IPS-11a (cell line): ENCODE measurements around the gene SPATA2L.

Experiments
- H3K4me3 ChIP-seq: one replicate; pipeline ENCODE4 v1.5.1; 2013; ENCODE audit warnings: low read depth, low read length, control low read depth

The SPATA2L gene

DNA sequence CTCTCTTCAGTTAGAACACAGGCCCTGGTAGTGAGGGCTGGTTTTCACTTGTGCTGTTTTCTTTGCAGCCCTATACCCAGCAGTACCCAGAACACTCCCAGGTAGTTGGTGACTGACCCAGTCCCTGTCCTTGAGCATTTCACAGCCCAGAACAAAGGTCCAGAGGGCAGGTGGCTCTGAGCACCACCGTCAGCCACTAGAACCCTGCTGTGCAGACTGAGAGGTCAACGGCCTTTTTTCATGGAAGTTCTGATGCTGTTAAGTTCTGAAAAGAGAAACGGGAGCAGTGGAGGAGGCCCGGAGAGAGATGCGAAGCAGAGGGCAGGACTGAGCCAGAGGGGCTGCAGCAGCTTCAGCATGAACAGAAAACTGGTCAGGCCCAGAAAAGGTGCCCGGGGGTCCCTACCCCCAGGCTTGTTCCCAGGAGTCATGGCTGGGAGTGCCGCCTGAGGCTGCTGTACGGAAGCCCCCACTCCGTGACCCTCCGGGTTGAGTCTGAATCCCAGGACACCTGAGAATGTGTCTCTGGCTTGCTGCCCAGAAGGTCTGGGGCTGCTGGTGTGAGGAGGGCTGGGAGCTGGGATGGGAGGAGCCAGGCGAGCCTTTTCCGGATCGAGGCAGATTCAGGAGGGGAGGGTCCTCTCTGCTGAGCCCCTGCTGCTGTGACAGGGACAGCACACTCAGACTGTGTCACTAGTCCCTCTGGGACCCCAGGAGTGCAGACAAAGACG is 28.5 kb upstream of the SPATA2L start:
- H3K4me3 ChIP-seq, result no peak overlapping the region

DNA sequence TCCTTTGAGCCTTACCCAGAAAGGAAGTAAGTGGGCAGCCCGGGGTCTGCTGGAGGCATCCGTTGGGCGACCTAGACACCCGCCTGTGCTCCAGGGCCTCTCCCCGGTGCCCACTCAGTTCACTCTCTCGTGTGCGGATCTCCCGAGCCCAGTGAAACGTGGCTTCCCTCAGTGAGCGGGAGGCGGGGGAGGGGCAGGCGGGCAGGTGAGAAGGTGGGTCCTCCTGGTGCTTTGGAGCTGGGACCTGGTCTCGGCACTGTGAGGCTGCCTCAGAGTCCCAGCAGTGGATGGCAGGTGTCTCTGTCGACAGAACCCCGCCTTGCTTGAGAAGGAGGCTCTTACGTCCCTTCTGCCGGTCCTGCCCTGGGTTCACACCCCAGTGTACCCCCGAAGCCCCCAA is 27.8 kb upstream of the SPATA2L start:
- no peak overlapping the region for H3K4me3 ChIP-seq

DNA sequence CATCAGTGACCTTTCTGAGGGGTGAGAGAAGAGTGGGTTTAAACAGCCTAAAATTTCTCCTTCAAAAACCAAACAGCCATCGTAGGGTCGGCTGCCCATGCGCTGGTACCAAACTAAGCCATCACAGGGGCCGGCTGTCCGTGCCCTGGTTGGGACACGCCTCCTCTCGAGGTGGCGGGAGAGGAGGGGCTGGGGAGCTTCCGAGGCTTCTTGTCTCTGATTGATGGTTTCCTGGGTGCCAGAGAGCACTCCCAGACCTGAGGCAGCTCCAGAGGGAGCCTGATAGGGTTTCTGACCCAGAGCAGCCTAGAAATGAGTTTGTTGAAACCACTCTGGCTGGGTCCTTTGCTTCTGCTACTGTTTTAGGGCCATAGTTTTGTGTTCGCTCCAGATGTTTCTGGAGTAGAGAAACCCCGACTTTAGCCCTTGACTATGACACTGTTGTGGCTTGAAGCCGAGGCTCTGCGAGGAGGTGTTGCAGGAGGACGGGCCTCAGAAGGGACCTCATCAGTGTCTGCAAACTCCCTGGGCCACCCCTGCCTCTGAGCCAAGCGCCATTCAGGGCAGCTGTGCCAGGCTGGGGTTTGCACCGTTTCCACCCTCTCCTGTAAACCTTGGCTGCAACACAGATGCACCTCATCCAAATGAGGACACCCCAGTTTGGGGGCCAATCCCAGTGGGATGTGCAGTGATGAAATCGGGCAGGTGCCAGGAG is 26.1 kb upstream of the SPATA2L start:
- H3K4me3 ChIP-seq, result no peak overlapping the region

DNA sequence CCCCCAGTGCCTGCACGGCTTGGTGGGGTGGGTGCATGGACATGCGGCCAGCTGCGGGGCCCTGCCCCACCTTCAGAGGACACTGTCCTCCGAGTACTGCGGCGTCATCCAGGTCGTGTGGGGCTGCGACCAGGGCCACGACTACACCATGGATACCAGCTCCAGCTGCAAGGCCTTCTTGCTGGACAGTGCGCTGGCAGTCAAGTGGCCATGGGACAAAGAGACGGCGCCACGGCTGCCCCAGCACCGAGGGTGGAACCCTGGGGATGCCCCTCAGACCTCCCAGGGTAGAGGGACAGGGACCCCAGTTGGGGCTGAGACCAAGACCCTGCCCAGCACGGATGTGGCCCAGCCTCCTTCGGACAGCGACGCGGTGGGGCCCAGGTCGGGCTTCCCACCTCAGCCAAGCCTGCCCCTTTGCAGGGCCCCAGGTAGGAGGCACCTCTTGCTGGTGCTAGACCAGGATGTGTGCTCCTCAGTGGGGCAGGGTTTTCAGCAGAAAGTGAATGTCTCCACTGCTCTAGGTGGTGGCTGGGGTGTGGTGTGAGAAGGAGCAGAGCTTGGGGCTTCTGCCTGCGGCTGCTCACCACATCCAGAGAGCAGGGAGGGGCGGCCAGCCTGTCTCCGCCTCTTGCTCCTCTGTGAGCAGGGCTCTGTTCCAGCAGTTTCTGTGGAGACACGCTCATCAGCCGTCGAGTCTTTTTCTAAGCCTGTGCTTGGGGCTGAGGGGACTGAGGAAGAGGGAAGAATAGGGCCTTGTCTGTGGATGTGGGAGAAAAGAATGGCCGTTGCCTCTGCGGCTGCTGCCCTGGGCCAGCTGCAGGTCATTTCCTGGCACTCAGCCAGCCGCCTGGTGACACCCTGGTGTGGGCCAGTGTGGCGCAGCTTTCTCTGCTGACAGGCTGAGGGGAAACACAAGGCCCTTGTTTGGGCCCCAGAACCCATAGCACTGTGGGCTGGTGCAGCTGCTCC is 22.1 kb upstream of the SPATA2L start:
- no peak overlapping the region for H3K4me3 ChIP-seq

DNA sequence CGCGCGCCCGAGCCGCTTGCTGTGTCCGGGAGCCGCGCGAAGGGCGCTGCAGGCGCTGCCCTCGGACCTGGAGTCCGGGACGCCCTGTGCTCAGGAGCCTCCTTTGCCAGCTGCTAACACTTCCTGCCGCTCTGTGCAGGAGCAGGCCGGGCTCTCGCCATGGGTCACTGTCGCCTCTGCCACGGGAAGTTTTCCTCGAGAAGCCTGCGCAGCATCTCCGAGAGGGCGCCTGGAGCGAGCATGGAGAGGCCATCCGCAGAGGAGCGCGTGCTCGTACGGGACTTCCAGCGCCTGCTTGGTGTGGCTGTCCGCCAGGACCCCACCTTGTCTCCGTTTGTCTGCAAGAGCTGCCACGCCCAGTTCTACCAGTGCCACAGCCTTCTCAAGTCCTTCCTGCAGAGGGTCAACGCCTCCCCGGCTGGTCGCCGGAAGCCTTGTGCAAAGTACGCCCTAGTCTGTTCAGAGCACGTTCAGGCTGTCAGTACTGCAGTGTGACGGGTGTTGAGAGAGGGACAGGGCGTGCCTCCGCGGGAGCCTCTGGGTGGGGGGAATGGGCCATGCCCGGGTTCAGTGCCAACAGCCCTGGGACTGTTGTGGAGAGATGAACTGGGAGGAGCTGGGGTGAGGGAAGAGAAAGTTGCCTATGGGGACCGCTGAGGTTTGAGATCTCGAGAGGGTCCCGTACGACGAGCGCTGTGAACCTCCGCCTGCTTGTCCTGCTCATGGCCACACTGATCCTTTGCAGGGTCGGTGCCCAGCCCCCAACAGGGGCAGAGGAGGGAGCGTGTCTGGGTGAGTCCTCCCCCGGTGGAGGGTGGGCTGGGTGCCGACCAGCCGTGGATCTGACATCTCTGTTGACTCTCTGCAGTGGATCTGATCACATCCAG is 21.1 kb upstream of the SPATA2L start:
- H3K4me3 ChIP-seq, result peak overlapping the region; percentile 42

DNA sequence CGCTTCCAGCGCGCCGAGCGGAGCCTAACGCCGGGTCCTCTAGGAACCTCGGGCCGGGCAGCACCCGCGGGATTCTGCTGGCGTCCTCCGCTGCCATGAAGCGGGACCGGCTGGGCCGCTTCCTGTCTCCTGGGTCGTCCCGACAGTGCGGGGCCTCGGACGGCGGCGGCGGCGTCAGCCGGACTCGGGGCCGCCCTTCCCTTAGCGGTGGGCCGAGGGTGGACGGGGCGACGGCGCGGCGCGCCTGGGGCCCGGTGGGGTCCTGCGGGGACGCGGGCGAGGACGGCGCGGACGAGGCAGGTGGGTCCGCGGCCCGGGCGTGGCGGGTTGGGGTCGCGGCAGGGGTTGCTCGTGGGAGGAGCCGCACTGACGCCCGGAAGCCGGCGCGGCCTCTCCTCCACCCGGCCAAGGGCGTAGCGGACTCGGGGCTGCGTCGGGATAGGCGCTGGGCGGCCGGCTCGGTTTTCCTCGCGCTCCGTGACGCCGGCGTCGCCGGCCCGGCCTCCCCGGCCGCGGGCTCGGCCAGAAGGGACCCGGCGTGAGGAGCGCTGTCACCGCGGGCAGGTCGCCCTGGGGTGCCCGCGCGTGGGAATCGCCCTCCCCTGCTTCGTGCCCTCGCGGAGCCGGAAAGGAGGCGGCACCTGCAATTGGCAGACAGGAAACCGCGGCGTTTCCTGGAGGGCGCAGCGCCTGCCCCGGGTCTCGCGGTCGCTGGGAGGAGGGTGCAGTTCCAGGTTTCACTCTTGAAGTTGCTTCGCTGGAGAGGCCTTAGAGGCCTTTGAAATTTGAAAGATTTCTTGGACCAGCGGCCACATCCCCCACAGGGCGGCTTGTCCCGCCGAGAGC is 20.3 kb upstream of the SPATA2L start:
- H3K4me3 ChIP-seq, result peak overlapping the region; percentile 42

DNA sequence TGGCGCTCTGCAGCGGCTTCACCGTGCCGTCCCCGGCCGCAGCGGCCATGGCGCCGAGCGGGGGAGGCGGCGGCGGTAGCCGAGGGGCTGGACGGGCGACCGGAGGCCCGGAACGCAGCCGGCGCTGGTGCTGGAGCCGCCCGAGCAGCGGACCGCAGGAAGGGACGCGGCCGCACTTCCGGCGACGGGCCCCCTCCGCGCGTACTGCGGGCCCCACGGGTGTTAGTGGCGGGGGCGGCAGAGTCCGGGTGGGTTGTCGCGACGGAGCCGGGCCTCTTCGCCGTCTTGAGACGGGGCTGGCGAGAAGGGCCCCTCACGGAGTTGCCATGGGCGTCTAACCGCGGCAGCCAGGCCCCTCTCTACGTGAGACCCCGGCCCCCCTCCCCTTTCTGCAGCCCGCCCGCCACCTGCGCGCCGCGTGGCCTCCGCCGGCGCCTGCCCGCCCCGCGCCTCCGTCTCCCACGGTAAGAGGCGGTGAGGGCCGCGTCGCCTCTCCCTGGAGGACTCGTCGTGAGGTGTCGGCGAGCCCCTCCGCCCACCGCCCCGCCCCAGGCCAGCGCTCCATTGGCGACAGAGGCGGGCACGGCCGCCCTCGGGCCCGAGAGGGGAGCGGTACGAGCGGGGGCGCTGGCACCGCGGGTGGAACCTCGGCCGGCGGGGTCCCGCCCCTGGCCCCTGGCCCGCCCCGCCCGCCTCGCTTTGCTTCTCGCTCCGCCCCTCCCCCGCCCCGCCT is 19.5 kb upstream of the SPATA2L start, which contains the start of the genes VPS9D1 and ZNF276:
Gene VPS9D1 (minus strand): TSS at position 86 of the 733 bp plus-strand sequence. CDS start 37 bp downstream, at position 49.
Gene ZNF276 (plus strand): TSS at position 725 of the 733 bp plus-strand sequence. CDS start 104 bp downstream, outside the sequence.
- peak within 1 kb of the TSS; percentile 56 for H3K4me3 ChIP-seq

DNA sequence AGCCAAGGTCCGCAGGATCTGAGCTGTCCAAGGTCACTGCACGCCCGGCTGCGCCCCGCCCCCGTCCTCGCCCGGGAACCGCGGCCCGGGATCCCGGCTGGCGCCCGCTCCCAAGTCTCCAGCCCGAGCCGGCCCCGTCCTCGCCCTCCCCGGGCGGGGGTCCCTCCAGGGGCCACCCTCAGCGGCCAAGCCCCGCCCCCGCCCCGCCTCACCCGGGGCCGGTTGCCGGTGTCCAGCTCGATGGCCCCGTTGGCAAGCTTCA is 19.0 kb upstream of the SPATA2L start:
- H3K4me3 ChIP-seq, result peak overlapping the region; percentile 56

DNA sequence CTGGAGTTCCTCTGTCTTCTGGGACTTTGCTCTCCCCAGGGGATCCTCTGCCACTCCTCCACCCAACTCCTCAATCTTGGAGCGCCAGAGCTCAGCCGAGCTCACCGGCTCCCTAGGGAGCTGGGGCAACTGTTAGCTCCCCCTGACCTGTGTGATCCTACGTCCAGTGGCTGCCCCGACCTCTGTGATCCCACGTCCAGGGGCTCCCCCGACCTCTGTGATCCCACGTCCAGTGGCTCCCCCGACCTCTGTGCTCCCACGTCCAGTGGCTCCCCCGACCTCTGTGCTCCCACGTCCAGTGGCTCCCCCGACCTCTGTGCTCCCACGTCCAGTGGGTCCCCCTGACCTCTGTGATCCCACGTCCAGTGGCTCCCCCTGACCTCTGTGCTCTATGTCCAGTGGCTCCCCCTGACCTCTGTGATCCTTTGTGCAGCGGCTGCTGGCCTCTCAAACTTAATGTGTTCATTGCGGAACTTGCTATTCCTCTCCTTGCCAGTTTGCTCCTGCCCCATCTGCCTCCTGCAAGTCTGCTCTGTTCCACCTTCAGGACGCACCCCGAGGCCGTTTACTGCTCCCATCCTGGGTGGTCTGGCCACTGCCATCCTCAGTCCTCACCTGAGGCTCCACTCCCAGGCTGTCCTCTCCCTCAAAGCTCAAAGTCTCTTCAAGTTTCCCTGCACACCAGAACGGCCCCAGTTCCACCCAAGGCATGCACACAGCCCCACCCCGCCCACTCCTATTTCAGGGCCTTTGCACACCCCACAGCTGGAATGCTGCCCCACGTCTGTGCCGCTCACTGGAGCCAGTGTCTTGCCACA is 16.4 kb upstream of the SPATA2L start:
- no peak overlapping the region for H3K4me3 ChIP-seq

DNA sequence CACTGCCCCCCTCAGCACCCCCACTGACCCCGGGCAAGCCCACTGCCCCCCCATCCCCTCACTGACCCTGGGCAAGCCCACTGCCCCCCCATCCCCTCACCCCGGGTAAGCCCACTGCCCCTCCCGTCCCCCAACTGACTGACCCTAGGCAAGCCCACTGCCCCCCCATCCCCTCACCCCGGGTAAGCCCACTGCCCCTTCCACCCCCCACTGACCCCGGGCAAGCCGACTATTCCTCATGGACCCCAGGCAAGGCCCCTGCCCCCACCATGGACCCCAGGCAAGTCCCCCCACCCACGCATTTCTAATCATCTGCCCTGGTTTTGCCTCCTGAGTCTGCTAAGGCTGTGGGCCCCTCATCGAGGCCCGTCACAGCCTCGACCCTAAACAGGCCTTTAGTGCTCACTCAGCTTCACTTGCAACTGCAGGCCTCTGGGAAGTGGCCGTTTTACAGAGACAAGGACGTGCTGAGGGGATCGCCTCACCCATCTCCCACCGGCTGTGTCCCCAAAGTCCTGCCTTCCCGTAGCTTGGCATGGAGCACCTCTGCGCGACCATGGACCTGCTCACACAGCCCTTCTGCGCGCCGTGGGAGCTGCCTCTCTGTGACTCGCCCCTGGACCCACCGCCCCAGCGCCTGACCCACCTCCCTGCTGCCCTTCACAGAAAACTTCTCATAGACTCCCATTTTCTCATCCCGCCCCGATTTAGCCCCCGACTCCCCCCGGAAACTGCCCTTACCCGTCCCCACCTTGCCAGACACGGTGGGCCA is 15.6 kb upstream of the SPATA2L start:
- no peak overlapping the region for H3K4me3 ChIP-seq

DNA sequence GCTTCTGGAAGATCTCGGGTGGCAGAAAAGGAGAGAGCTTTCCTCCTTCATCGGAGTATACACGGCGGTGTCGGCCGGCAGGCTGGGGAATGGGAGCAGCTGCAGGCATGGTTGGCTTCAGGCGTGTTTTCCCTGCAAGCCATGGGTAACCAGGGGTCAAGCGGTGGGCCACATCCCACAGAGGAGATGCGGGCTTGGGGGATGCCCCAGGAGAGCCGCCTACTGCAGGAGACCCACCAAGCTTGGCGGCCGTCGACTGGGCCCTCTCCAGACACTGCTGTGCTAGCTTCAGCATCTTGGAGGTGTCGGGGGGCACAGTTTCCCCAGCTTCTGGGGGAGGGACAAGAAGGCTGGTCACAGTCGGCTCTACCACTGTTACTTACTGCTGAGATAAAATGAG is 15.0 kb upstream of the SPATA2L start:
- no peak overlapping the region for H3K4me3 ChIP-seq

DNA sequence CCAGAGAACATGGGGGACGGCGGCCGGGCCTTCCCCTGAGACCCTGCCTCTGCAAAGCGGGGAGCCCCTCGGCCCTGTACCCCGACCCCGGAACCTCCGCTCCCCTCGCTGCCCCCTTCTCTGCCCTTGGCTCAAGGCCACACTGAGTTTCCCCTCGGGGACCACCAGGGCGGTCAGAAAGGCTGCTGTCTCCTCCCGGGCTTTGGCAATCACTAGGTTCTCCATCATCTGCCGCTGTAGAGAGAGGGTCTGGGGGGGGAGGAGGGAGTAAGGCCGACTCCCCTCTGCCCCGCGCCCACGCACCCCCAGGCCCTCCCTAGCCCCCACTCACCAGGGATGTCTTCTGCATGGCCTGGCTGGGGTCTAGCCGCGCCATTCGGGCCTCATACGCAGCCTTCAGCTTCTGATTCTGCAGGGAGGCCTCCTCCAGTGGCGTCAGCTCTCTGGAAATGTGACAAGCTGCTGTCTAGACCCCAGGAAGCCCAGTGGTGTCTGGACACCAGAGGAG is 10.8 kb upstream of the SPATA2L start:
- peak overlapping the region; percentile 80 for H3K4me3 ChIP-seq

DNA sequence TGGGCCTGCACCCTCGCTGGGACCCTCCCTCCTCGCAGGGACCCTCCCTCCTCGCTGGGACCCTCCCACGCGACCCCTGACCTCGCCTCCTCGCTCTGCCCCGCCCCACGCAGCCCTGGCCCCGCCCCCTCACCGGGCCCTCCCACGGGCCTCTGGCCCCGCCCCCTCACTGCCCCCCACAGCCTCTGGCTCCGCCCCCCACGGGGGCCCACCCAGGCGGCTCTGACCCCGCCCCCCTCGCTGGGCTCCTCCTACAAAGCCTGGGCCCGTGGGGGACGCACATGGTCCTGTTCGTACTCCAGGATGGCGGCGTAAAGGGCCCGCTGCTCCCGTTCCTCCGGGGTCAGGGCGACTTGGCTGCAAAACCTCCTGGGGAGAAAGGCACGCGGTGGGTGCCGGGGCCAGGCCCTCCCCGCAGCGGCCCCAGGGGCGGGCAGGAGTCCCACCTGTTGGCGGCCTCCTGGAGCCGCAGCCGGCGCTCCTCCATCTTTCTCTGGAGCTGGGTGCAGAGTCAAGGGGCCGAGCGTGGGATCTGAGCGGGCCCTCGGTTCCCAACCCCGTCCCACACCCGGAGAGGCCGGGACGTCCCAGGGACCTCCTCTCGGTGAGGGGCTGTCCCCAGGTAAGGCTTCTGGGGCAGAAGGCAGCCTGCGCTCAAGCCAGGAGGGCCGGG is 10.2 kb upstream of the SPATA2L start:
- peak overlapping the region; percentile 80 for H3K4me3 ChIP-seq

DNA sequence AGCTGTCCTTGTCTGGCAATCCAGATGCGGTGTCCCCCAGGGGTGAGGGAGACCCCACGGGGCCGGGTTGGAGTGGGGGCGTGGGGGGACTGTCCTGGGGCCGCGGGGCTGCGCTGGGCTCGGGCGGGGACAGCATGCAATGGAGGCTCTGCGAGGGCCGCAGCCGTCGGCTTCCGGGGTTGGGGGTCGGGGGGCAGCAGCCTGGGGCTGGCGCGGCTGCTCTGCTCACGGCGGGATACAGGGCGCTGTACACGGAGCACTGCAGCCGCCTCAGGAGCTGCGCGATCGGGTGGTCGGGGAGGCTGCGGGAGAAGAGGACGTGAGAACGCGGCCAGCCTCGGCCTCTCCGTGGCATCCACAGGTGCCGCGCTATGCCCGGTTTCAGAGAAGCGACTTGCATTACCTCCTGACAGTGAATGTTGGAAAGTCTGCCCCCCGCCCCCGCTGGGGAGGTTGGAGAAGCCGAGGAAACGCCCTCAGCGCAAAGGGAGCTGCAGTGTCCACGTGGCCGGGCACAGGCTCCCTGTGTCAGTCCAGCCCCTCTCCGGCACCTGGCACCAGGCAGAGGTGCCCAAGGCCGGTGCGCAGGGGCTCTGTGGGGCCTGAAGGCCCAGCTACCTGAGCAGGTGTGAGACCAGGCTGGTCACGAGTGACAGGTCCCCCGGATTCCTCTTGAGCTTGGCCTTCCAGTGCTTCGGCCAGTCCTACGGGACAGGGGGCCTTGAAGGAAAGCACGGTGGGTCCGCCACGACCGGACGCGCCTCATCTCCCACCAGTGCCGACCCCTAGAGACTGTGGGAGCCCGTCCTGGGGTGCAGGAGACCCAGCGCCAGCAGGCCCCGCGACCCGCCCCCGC is 9.4 kb upstream of the SPATA2L start:
- H3K4me3 ChIP-seq, result no peak overlapping the region

DNA sequence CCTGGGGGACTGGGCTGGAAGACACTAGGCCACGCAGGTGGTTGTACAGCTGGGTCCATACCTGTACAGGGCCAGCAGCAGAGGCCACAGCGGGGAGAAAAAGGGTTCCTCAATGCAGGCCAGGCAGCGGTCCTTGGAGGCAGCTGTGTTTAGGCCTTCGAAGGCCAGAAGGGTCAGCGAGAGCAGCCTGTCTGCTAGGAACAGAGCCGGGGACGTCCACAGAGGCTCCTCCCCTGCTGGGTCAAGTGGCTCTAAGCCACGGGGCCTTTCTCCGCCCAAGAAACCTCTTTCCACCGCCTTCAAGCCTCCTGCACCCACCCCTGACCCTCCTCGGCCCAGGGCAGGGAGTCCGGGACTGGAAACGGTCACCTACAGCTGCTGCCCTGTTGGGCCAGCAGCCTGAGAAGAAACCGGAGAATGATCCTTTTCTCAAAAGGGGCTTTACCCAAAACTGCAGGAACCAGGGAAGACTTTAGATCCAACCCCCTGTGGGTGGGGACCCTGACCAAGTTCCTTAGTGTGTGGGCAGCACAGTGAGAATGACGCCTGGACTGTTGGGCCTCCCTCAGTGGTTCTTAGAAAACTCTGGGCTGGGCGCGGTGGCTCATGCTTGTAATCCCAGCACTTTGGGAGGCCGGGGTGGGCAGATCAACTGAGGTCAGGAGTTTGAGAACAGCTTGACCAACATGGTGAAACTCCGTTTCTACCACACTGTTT is 8.4 kb upstream of the SPATA2L start:
- no peak overlapping the region for H3K4me3 ChIP-seq
